HG02981 (cell line): ENCODE results near the gene BMERB1.
"Not testable (repeated sequence)": the region's sequence is repeated elsewhere in the genome, so short reads cannot be mapped to it uniquely, and the experiment has no call there.

Experiments
- ATAC-seq: cut with Tn5 transposase; IDR thresholded peaks from one replicate; pipeline ENCODE4 v1.9.1; 2021; ENCODE audit warnings: mild to moderate bottlenecking, moderate library complexity; ENCODE audit not compliant: unreplicated experiment

BMERB1 gene

DNA sequence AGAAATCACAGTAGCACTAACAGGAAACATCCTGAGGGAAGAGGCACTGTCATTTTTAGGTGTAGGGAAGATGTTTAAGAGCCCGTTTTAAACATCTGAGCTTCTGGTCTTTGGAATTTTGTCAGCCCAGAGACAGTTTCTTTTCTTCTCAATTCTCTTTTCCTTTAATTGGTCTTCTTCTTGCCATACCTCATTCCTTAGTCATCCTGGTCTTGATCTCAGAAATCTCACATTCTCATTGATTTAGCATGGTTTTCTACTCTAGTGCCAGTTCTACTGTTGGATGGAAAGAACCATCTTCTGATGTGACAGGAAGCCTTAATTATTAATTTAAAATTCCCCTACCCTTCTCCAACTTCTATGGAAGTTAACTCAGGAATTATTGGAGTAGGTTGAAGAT lies 25.4 kb downstream of the BMERB1 start:
- no peak for ATAC-seq

GRCh38 chr16:15460601-15461000 lies 26.2 kb downstream of the BMERB1 start:
- no peak for ATAC-seq

DNA sequence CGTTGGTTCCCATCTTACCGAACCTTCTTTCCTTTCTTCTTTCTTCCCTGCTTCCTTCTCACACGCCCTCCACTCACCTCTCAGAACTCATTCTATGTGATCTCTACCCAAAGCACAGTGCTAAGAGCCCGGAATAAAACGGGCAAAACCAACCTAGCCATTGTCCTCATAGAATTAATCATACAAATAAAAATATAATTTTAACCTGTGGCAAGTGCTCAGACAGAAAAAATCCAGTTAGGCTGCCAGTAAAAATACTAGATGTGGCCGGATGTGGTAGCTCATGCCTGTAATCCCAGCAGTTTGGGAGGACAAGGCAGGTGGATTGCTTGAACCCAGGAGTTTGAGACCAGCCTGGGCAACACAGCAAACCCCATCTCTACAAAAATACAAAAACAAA lies 27.0 kb downstream of the BMERB1 start:
- no peak for ATAC-seq

GRCh38 chr16:15464401-15465186 lies 30.2 kb downstream of the BMERB1 start:
- ATAC-seq = no peak

- no peak for ATAC-seq
Measured at GRCh38 chr16:15466131-15466530, 31.7 kb downstream of the BMERB1 start.

DNA sequence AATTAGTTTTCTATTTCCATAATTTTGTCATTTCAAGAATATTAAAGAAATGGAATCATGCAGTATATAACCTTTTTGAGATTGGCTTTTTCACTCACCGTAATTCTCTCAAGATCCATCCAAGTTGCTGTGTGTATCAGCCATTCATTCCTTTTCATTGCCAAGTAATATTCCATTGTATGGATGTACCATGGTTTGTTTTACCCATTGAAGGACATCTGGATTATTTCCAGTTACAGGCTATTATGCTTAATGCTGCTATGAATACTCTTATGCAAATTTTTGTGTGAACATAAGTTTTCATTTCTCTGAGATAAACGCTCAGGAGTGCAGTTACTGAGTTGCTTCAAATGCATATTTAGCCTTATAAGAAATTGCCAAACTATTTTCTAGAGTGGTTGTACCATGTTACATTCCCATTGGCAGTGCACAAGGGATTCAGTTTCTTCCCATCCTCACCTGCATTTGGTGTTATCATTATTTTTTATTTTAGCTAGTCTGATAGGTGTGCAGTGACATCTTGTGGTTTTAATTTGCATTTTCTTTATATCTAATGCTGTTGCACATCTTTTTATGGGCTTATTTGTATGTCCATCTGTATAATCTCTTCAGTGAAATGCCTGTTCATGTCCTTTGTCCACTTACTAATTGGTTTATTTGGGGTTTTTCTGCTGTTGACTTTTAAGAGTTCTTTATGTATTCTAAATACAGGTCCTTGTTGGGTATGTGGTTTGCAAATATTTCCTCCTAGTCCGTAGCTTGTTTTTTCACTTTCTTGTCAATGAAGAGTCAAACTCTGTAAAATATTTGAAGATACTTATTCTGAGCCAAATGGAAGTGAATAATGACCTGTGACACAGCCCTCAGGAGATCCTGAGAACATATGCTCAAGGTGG lies 32.7 kb downstream of the BMERB1 start:
- no peak for ATAC-seq

- ATAC-seq = not testable (repeated sequence)
Measured at GRCh38 chr16:15476971-15477370, 42.6 kb downstream of the BMERB1 start.

- ATAC-seq = no peak
Measured at GRCh38 chr16:15477802-15478201, 43.4 kb downstream of the BMERB1 start.

GRCh38 chr16:15482068-15482747 lies 47.8 kb downstream of the BMERB1 start:
- no peak for ATAC-seq

DNA sequence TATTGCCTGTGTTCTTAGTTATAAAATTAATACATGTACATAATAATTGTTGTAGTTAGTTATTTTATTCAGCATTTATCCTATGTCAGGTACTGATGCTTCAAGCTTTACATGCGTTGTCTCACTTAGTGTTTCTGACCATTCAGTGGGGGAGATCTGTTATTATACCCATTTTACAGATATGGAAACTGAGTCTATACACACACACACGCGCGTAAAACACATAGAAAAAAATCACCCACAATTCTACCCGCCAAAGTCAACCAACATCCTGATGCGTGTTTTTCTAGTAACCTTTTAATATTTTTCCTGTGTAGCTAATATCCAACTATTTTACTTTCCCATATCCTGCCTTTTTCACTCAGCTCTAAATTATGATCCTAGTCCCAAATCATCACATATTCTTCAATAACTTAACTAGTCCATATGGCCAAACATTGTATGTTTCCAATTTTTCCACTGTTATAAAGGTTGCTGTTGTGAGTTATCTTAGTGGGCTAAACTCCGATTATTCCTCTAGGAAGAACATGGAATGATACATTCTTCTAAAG lies 48.4 kb downstream of the BMERB1 start:
- ATAC-seq = no peak

GRCh38 chr16:15483857-15484256 lies 49.5 kb downstream of the BMERB1 start:
- ATAC-seq = no peak

- no peak for ATAC-seq
Measured at GRCh38 chr16:15484662-15485061, 50.3 kb downstream of the BMERB1 start.

DNA sequence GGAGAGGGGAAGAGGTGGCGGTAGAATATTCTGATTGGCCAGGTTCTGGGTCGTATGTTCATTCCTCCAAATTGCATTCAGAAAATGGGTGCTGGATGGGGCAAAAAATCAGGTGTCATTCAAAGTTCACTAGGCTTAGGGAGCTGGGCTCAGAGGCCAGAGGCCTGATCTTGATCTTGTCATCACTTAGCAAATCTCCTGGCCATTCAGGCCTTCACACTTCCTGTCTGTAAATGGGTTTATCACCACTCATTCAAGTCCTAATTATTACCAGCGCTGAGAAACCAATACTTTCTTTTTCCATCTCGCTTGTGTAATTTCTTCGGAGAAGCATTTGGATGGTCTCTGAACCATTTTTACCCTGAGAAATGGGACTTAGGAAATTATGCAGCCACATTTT lies 50.8 kb downstream of the BMERB1 start:
- no peak for ATAC-seq

DNA sequence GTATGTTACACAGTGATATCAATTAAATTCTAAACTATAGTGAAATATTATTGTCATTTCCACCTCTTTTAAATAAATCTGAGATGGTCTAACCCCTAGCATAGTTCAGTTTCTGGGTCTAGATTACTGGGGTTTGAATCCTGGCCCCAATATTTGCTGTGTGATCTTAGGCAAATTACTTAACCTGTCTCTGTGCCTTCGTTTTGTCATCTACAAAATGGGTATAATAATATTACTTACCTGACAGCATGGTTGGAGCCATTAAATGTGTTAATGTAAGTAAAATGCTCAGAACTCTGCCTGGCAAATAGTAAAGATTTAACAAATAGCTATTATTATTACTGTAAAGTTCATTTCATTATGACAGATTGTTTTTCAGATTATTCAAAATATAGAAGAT lies 52.3 kb downstream of the BMERB1 start:
- no peak for ATAC-seq

GRCh38 chr16:15487336-15488284 lies 53.2 kb downstream of the BMERB1 start:
- no peak for ATAC-seq

DNA sequence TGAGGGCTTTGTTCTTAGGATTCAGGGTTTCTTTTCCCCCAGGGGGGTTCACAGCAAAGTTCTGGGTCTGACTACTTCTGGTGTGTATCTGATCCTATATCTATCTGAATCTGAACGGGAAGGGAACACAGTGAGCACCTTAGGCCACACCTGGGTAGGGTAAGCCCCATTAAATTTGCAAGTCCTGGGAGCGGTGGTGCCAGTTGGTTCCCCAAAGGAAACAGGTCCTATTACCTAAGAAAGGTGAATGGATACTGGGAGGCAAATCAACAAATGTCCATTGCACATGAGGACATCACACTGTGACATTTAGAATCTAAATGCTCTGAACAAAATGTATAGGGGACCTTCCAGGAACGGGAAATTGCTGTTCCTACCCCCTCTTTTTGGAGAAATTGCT lies 54.6 kb downstream of the BMERB1 start:
- no peak for ATAC-seq

- no peak for ATAC-seq
Measured at GRCh38 chr16:15490123-15490711, 55.8 kb downstream of the BMERB1 start.

GRCh38 chr16:15491411-15491810 lies 57.0 kb downstream of the BMERB1 start:
- ATAC-seq = no peak

DNA sequence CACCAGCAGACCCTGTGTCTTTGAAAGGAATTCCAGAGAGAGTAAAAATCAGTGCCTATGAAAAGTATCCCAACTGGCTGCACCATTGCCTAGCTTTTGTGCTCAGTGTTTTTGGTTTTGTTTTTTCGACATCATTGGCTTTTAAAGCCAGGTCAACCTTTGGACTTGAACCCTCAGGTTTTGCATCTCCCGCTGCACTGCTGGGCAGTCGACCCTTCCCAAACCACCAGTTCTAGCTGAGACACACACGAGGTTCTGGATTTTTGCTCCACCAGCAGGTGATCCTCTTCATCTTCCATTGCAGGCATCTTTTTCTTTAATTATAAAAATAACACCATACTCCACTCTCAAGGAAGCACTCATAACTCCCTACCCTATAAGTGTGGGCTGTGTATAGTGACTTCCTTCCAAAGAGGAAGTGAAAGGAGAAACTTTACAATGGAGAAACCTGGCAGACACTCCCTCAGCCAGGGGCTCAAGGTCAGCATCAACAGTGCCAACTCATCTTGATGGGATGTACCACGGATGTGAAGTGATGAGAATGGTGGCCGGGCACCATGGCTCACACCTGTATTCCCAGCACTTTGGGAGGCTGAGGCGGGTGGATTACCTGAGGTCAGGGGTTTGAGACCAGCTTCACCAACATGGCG lies 57.8 kb downstream of the BMERB1 start:
- ATAC-seq = no peak
